ENCODE data around the gene OLFM1.

GRCh38 chr9:135164036-135164435 is 76.6 kb downstream of the OLFM1 start:
- TF ChIP-seq, protein P1, sequence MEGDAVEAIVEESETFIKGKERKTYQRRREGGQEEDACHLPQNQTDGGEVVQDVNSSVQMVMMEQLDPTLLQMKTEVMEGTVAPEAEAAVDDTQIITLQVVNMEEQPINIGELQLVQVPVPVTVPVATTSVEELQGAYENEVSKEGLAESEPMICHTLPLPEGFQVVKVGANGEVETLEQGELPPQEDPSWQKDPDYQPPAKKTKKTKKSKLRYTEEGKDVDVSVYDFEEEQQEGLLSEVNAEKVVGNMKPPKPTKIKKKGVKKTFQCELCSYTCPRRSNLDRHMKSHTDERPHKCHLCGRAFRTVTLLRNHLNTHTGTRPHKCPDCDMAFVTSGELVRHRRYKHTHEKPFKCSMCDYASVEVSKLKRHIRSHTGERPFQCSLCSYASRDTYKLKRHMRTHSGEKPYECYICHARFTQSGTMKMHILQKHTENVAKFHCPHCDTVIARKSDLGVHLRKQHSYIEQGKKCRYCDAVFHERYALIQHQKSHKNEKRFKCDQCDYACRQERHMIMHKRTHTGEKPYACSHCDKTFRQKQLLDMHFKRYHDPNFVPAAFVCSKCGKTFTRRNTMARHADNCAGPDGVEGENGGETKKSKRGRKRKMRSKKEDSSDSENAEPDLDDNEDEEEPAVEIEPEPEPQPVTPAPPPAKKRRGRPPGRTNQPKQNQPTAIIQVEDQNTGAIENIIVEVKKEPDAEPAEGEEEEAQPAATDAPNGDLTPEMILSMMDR (IDR thresholded peaks at IDR 0.05; ENCODE audit: borderline replicate concordance, extremely low read depth, low read length, poor library complexity, severe bottlenecking): no peak
- no peak for TF ChIP-seq EZH2 (IDR thresholded peaks at IDR 0.05; ENCODE audit: borderline replicate concordance, low read depth, low read length, severe bottlenecking)

All from DND-41 (cell line).